SK-N-MC (cell line): ENCODE results near the gene LNX1.

Experiments used
- EZH2 ChIP-seq: fragments of 200-600 bp; sonication (generic); IDR thresholded peaks from one replicate; pipeline ENCODE4 v1.6.1; 2017; ENCODE audit warnings: antibody characterized with exemption
- POLR2AphosphoS5 ChIP-seq: IDR thresholded peaks from 2 replicates; pipeline ENCODE4 v1.6.1; 2012; ENCODE audit warnings: mild to moderate bottlenecking, low read depth, low read length, borderline replicate concordance

- TF ChIP-seq POLR2AphosphoS5, result no peak
- TF ChIP-seq EZH2, result no peak
Observed at GRCh38 chr4:53617101-53617680, 25.9 kb upstream of the LNX1 start.
